ENCODE data around the gene TPCN1. TPM values are rescaled to one million over a fixed set of nuclear protein-coding genes. Genes with fewer than 3 reads are reported as not detected.
A peak's percentile ranks its signal among the peaks of the same experiment; 100 is the strongest.

TPCN1 gene
- total RNA-seq, 1 experiment from 2014 or later, result 43.0 TPM

DNA sequence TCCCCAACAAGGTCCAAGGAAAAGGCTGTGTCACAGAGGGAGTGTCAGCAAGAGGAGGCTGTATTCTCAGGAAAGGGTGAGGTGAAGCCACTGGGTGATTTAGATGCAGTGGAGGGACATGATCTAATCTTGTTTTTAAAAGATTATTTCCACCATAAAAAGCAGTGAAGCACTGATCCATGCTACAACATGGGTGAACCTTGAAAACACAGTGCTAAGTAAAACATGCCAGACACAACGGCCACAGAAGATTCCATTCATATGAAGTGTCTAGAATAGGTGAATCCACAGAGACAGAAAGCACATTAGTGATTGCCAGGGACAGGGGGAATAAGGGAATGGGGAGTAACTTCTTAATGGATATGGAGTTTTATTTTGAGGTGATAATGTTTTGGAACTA, 23.0 kb upstream of the TPCN1 start:
- no peaks in the 10 kb centered on the region for H3K27me3 Mint-ChIP-seq (ENCODE audit: insufficient read depth, unreplicated experiment)
- TF ChIP-seq, protein P1, sequence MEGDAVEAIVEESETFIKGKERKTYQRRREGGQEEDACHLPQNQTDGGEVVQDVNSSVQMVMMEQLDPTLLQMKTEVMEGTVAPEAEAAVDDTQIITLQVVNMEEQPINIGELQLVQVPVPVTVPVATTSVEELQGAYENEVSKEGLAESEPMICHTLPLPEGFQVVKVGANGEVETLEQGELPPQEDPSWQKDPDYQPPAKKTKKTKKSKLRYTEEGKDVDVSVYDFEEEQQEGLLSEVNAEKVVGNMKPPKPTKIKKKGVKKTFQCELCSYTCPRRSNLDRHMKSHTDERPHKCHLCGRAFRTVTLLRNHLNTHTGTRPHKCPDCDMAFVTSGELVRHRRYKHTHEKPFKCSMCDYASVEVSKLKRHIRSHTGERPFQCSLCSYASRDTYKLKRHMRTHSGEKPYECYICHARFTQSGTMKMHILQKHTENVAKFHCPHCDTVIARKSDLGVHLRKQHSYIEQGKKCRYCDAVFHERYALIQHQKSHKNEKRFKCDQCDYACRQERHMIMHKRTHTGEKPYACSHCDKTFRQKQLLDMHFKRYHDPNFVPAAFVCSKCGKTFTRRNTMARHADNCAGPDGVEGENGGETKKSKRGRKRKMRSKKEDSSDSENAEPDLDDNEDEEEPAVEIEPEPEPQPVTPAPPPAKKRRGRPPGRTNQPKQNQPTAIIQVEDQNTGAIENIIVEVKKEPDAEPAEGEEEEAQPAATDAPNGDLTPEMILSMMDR (IDR thresholded peaks at IDR 0.05; ENCODE audit: unreplicated experiment), result no peak
- H3K9me3 Mint-ChIP-seq (ENCODE audit: unreplicated experiment), result no peaks in the 10 kb centered on the region
- H3K4me1 Mint-ChIP-seq (ENCODE audit: insufficient read depth, unreplicated experiment), result peaks cover 15% of the 10 kb centered on the region
- DNase-seq (ENCODE audit: unreplicated experiment), result no peak
- peak overlapping the region; percentile 17 for H3K27ac Mint-ChIP-seq (ENCODE audit: low read depth, unreplicated experiment)
- CTCF ChIA-PET, result interaction anchor here (0.6 to 1.8 kb wide), 8 partner anchors 9 to 715 kb away, joined by 3 to 13 read pairs (median 4); no protein-coding TSS in a partner anchor
- no peak overlapping the region for H3K4me3 Mint-ChIP-seq (ENCODE audit: unreplicated experiment)
- no TSS peak for BruUV-seq (replicated peaks)
- POLR2A ChIA-PET, result interaction anchor here (0.6 kb wide), 1 partner anchor 14 kb away, joined by 3 read pairs; no protein-coding TSS in a partner anchor
- intact Hi-C loops (cut with micrococcal nuclease), result loop anchor here (10.0 kb wide), 1 partner anchor 97 kb away; no protein-coding TSS in a partner anchor
- peaks cover 7% of the 10 kb centered on the region for H3K36me3 Mint-ChIP-seq (ENCODE audit: insufficient read depth, unreplicated experiment)

GRCh38 chr12:113200021-113200797, 21.1 kb upstream of the TPCN1 start:
- Mint-ChIP-seq H3K4me3 (ENCODE audit: unreplicated experiment) (no peak overlapping the region), H3K4me1 (ENCODE audit: insufficient read depth, unreplicated experiment) (peaks cover 6% of the 10 kb centered on the region), H3K9me3 (ENCODE audit: unreplicated experiment) (no peaks in the 10 kb centered on the region), H3K27ac (ENCODE audit: low read depth, unreplicated experiment) (no peak overlapping the region), H3K36me3 (ENCODE audit: insufficient read depth, unreplicated experiment) (no peaks in the 10 kb centered on the region), H3K27me3 (ENCODE audit: insufficient read depth, unreplicated experiment) (no peaks in the 10 kb centered on the region)
- BruUV-seq (replicated peaks), result no TSS peak
- CTCF ChIA-PET, result interaction anchor here (0.6 kb wide), 1 partner anchor 10 kb away, joined by 3 read pairs; no protein-coding TSS in a partner anchor
- TF ChIP-seq, protein P1 (IDR thresholded peaks at IDR 0.05; ENCODE audit: unreplicated experiment), result no peak
- POLR2A ChIA-PET, result interaction anchor here (0.9 kb wide), 1 partner anchor 15 kb away, joined by 3 read pairs; no protein-coding TSS in a partner anchor
- DNase-seq (ENCODE audit: unreplicated experiment), result no peak
- intact Hi-C loops (cut with micrococcal nuclease), result no loop called here

- intact Hi-C loops (cut with micrococcal nuclease), result no loop called here
- Mint-ChIP-seq H3K27me3 (ENCODE audit: insufficient read depth, unreplicated experiment) (no peaks in the 10 kb centered on the region), H3K4me1 (ENCODE audit: insufficient read depth, unreplicated experiment) (peaks cover 6% of the 10 kb centered on the region), H3K27ac (ENCODE audit: low read depth, unreplicated experiment) (no peak overlapping the region), H3K4me3 (ENCODE audit: unreplicated experiment) (no peak overlapping the region), H3K9me3 (ENCODE audit: unreplicated experiment) (no peaks in the 10 kb centered on the region), H3K36me3 (ENCODE audit: insufficient read depth, unreplicated experiment) (no peaks in the 10 kb centered on the region)
- no peak for DNase-seq (ENCODE audit: unreplicated experiment)
- TF ChIP-seq, protein P1 (IDR thresholded peaks at IDR 0.05; ENCODE audit: unreplicated experiment), result no peak
- BruUV-seq (replicated peaks), result no TSS peak
- ChIA-PET CTCF (interaction anchor here (0.5 kb wide), 1 partner anchor 25 kb away, joined by 3 read pairs; no protein-coding TSS in a partner anchor), POLR2A (interaction anchor here (0.6 kb wide), 1 partner anchor 15 kb away, joined by 3 read pairs; no protein-coding TSS in a partner anchor)
Observed at GRCh38 chr12:113201187-113202177, 19.8 kb upstream of the TPCN1 start.
